Adrenal gland (tissue), 5 donors: ENCODE results near the gene COL6A1.

ENCODE experiments used
- CTCF ChIP-seq, 6 experiments: fragments of 450-650 bp in 4 of 6; fragments of 200-600 bp in 2 of 6; sonication (generic) in 1 of 6; IDR thresholded peaks; 1 replicate in 5 of 6; 2 replicates in 1 of 6; pipeline versions ENCODE4 v1.5.1 to v1.8.0; 2016 to 2021; ENCODE audit warnings: antibody characterized with exemption in 6 of 6, mild to moderate bottlenecking in 2 of 6, moderate library complexity in 1 of 6
- POLR2A ChIP-seq, 2 donors: fragments of 450-650 bp; IDR thresholded peaks; one replicate each; pipeline ENCODE4 v1.6.1; 2017; ENCODE audit warnings: antibody characterized with exemption in 2 of 2, mild to moderate bottlenecking in 2 of 2, moderate library complexity in 1 of 2
- donor health status: DM: no; HTN: no; CAD: no.

GRCh38 chr21:45945066-45945867, 36.3 kb upstream of the COL6A1 start:
- TF ChIP-seq CTCF (IDR thresholded peaks at IDR 0.05) = no peak
- TF ChIP-seq POLR2A (IDR thresholded peaks at IDR 0.05) = no peak
